Liver (tissue), 9 donors: ENCODE data around the gene ABHD6. TPM values are rescaled to one million over a fixed set of nuclear protein-coding genes. Genes with fewer than 3 reads are reported as not detected.

Experiments used
- DNase-seq: peaks from one replicate; pipeline ENCODE4 v3.0.0-alpha.2; 2017; ENCODE audit warnings: low spot score
- H3K27ac ChIP-seq, 2 donors: one replicate each; pipeline ENCODE4 v1.7.0; 2013; ENCODE audit warnings: inconsistent platforms in 2 of 2, low read length in 2 of 2, control low read depth in 1 of 2, low read depth in 1 of 2, mild to moderate bottlenecking in 1 of 2
- H3K27me3 ChIP-seq, 4 donors: one replicate each; pipeline versions ENCODE4 v1.6.1 to v1.7.0; 2013; ENCODE audit warnings: low read length in 3 of 4, inconsistent platforms in 1 of 4, mild to moderate bottlenecking in 1 of 4, moderate library complexity in 1 of 4; ENCODE audit not compliant: control insufficient read depth in 4 of 4, insufficient read depth in 4 of 4
- H3K36me3 ChIP-seq, 4 donors: one replicate each; pipeline versions ENCODE4 v1.6.1 to v1.7.0; 2013; ENCODE audit warnings: low read length in 3 of 4, mild to moderate bottlenecking in 3 of 4, low read depth in 1 of 4, moderate library complexity in 1 of 4; ENCODE audit not compliant: control insufficient read depth in 4 of 4, insufficient read depth in 3 of 4
- H3K4me1 ChIP-seq, 4 donors: one replicate each; pipeline versions ENCODE4 v1.6.1 to v1.7.0; 2013; ENCODE audit warnings: low read length in 3 of 4, mild to moderate bottlenecking in 3 of 4, moderate library complexity in 1 of 4; ENCODE audit not compliant: control insufficient read depth in 4 of 4, insufficient read depth in 4 of 4
- H3K4me3 ChIP-seq, 3 donors: one replicate each; pipeline versions ENCODE4 v1.6.1 to v1.7.0; 2013; ENCODE audit warnings: low read length in 3 of 3, control low read depth in 1 of 3, low read depth in 1 of 3, mild to moderate bottlenecking in 1 of 3
- H3K9ac ChIP-seq, 2 donors: one replicate each; pipeline ENCODE4 v1.7.0; 2013; ENCODE audit warnings: low read length in 2 of 2, mild to moderate bottlenecking in 2 of 2, moderate library complexity in 2 of 2, control low read depth in 1 of 2, low read depth in 1 of 2
- H3K9me3 ChIP-seq, 4 donors: one replicate each; pipeline versions ENCODE4 v1.6.1 to v1.7.0; 2013; ENCODE audit warnings: low read length in 3 of 4; ENCODE audit not compliant: control insufficient read depth in 4 of 4
- ATF3 ChIP-seq: IDR thresholded peaks from 2 replicates; pipeline ENCODE4 v1.6.1; 2016; ENCODE audit warnings: antibody characterized with exemption
- CTCF ChIP-seq: fragments of 150-350 bp; IDR thresholded peaks from 2 replicates; pipeline ENCODE4 v1.5.1; 2017; ENCODE audit warnings: improper control_type of control experiment, low read depth, low read length; ENCODE audit not compliant: missing input control
- EGR1 ChIP-seq, 2 donors: IDR thresholded peaks; 2 replicates each; pipeline ENCODE4 v1.6.1; 2016 to 2018; ENCODE audit warnings: antibody characterized with exemption in 2 of 2, low read depth in 2 of 2
- FOXA1 ChIP-seq: IDR thresholded peaks from 2 replicates; pipeline ENCODE4 v1.6.1; 2016; ENCODE audit warnings: antibody characterized with exemption
- FOXA2 ChIP-seq: IDR thresholded peaks from 2 replicates; pipeline ENCODE4 v1.6.1; 2016; ENCODE audit warnings: antibody characterized with exemption
- GABPA ChIP-seq, 2 donors: IDR thresholded peaks in 1 of 2; conservative IDR thresholded peaks in 1 of 2; 2 replicates each; pipeline ENCODE4 v1.6.1; 2016; ENCODE audit warnings: antibody characterized with exemption in 2 of 2, mild to moderate bottlenecking in 1 of 2, moderate library complexity in 1 of 2
- HNF4G ChIP-seq: IDR thresholded peaks from 2 replicates; pipeline ENCODE4 v1.6.1; 2016; ENCODE audit warnings: antibody characterized with exemption
- JUND ChIP-seq, 2 donors: IDR thresholded peaks; 2 replicates each; pipeline ENCODE4 v1.6.1; 2016; ENCODE audit warnings: antibody characterized with exemption in 2 of 2
- MAX ChIP-seq: IDR thresholded peaks from 2 replicates; pipeline ENCODE4 v1.6.1; 2016; ENCODE audit warnings: antibody characterized with exemption
- NR2F2 ChIP-seq: IDR thresholded peaks from 2 replicates; pipeline ENCODE4 v1.6.1; 2016; ENCODE audit warnings: antibody characterized with exemption
- REST ChIP-seq: IDR thresholded peaks from 2 replicates; pipeline ENCODE4 v1.6.1; 2016; ENCODE audit warnings: antibody characterized with exemption, mild to moderate bottlenecking
- RXRA ChIP-seq, 2 donors: IDR thresholded peaks; 2 replicates each; pipeline ENCODE4 v1.6.1; 2017 to 2018; ENCODE audit warnings: antibody characterized with exemption in 2 of 2, mild to moderate bottlenecking in 1 of 2
- SP1 ChIP-seq: IDR thresholded peaks from 2 replicates; pipeline ENCODE4 v1.6.1; 2018; ENCODE audit warnings: antibody characterized with exemption, mild to moderate bottlenecking
- TAF1 ChIP-seq: conservative IDR thresholded peaks from 2 replicates; pipeline ENCODE4 v1.6.1; 2016; ENCODE audit warnings: antibody characterized with exemption, mild to moderate bottlenecking
- YY1 ChIP-seq: IDR thresholded peaks from 2 replicates; pipeline ENCODE4 v1.6.1; 2016; ENCODE audit warnings: antibody characterized with exemption, mild to moderate bottlenecking
- ZBTB33 ChIP-seq: IDR thresholded peaks from 2 replicates; pipeline ENCODE4 v1.6.1; 2016; ENCODE audit warnings: antibody characterized with exemption
- WGBS: extraction: QIAGEN DNeasy Blood & Tissue Kit; methylation state at CpG from one replicate; pipeline ENCODE4 v1.1.7; 2013; 5-methylcytosine and 5-hydroxymethylcytosine counted together
- polyA plus RNA-seq, 2 donors: library from polyadenylated mRNA; stranded (reverse) in 1 of 2; unstranded in 1 of 2; fragments of 200-250 nt in 1 of 2; fragments of >200 nt in 1 of 2; fragmentation: Nextera tagmentation in 1 of 2; extraction: Ambion mirVana in 1 of 2; gene quantifications; one replicate each; pipeline versions ENCODE4 v1.2.1 to v1.2.3, GENCODE V29; 2013 to 2015
- total RNA-seq, 2 donors: library from RNA; depleted of rRNA; stranded (reverse); fragments of >200 nt; gene quantifications; one replicate each; pipeline ENCODE4 v1.2.3, GENCODE V29; 2014
- donor health status: healthy.
- donor health status: healthy.
- donor health status: healthy.
- donor health status: healthy.
- donor health status: healthy.

The ABHD6 gene
- total and polyA plus RNA-seq, 4 donors: 19.8 to 60.9 (median 38.3) TPM

GRCh38 chr3:58243976-58244585 lies 6.5 kb downstream of the ABHD6 start:
- H3K27ac ChIP-seq: no peak overlapping the region
- no peaks in the 10 kb centered on the region for H3K27me3 ChIP-seq
- no peaks in the 10 kb centered on the region for H3K36me3 ChIP-seq
- H3K4me3 ChIP-seq: no peak overlapping the region
- 94% methylated on average over 6 of the region's 6 CpGs for WGBS
- DNase-seq: no peak
- no peak overlapping the region for H3K9ac ChIP-seq
- peaks cover 8 to 46% (median 37%) of the 10 kb centered on the region in 4 donors for H3K4me1 ChIP-seq
- no peaks in the 10 kb centered on the region for H3K9me3 ChIP-seq
- TF ChIP-seq ATF3 (no peak), FOXA1 (no peak), JUND (IDR thresholded peaks at IDR 0.05) (no peak), ZBTB33 (no peak), FOXA2 (no peak), SP1 (no peak), MAX (no peak), REST (no peak), GABPA (IDR thresholded peaks at IDR 0.05 in 1 of 2, conservative IDR thresholded peaks at IDR 0.05 in 1 of 2) (no peak), RXRA (IDR thresholded peaks at IDR 0.05) (no peak), EGR1 (IDR thresholded peaks at IDR 0.05; ENCODE audit: low read depth in 2 of 2) (no peak), HNF4G (no peak), YY1 (no peak), CTCF (no peak), TAF1 (no peak), NR2F2 (no peak)
